ENCODE data around the gene TMEM30B.
"Not testable (repeated sequence)": the region's sequence is repeated elsewhere in the genome, so short reads cannot be mapped to it uniquely, and the experiment has no call there.

TMEM30B gene, protein sequence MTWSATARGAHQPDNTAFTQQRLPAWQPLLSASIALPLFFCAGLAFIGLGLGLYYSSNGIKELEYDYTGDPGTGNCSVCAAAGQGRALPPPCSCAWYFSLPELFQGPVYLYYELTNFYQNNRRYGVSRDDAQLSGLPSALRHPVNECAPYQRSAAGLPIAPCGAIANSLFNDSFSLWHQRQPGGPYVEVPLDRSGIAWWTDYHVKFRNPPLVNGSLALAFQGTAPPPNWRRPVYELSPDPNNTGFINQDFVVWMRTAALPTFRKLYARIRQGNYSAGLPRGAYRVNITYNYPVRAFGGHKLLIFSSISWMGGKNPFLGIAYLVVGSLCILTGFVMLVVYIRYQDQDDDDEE

GRCh38 chr14:61281186-61281947, at the start of gene TMEM30B:
Gene TMEM30B (minus strand): TSS chr14:61281338. CDS start chr14:61281147, 191 bp downstream.
- peak; percentile 1 for ATAC-seq
- no peak for DNase-seq

- DNase-seq (no peak), ATAC-seq (peak; percentile 53)
These were observed 49.4 kb upstream of the TMEM30B start for GRCh38 chr14:61330511-61330910.

DNA sequence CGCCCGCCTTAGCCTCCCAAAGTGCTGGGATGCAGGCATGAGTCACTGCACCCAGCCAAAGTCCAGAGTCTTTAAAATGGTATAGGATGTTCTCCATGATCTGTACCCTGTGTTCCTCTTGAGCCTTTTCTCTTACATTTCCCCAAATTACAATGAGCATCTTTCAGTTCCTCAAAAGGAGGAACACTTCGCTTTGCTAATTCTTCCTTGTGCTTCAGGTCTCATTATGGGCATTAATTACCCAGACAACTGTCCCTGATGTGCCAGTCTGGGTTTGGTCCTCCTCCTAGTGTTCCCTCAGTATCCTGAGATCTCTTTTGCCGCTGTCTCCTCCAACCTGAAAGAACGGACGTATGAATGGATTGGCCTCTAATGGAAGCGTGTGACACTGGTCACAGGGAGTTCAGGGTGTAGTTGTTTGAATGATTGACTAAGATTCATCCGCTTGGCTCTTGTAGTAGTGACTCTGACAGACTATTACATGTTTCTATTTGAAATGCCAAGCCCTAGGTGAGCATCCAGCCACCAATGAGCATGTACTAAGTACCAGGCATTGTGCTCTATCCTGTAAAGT, 48.4 kb upstream of the TMEM30B start:
- DNase-seq (no peak), ATAC-seq (no peak)

DNA sequence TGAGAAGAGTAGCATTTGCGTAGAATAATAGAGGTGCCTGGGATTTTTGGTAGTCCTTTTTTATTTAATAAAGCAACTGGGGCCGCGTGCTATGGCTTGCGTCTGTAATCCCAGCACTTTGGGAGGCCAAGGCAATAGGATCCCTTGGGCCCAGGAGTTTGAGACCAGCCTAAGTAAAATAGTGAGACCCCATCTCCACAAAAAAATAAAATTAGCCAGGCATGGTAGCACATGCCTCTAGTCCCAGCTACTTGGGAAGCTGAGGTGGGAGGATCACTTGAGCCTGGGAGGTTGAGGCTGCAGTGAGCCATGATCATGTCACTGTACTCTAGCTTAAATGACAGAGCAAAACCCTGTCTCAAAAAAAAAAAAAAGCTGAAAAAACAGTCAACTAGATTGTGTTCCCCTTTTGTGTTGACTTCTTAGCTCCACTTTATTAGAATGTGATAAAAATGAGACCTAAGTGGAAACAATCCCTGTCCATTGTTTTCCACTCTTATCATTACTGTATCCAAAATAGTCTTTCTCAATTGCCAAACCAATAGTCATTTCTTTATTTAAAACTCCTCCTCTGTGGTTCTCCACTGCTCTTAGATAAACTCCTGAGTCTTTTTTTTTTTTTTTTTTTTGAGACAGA, 47.6 kb upstream of the TMEM30B start:
- DNase-seq (no peak), ATAC-seq (no peak)

GRCh38 chr14:61326847-61327246, 45.7 kb upstream of the TMEM30B start:
- ATAC-seq (no peak), DNase-seq (no peak)

DNA sequence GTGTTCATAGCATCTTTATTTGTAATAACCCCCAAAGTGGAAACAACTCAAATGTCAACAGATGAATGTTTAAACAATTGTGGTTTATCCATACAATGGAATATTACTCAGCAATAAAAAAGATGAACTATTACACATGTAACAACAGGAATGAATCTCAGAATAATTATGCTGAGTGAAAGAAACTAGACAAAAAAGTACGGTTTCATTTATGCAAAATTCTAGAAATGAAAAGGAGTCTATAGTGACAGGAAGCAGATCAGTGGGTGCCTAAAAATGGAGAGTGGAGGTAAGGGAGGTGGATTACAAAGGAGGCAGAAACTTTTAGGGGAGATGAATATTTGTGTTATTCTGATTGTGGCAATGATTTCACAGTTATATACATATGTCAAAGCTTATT, 45.0 kb upstream of the TMEM30B start:
- ATAC-seq (no peak), DNase-seq (no peak)

- no peak for ATAC-seq
These were observed 44.0 kb upstream of the TMEM30B start for GRCh38 chr14:61325166-61325565.

GRCh38 chr14:61323970-61324369, 42.8 kb upstream of the TMEM30B start:
- DNase-seq (no peak), ATAC-seq (no peak)

More at GRCh38 chr14:61325166-61325565, 44.0 kb upstream of the TMEM30B start:
- no peak for DNase-seq

DNA sequence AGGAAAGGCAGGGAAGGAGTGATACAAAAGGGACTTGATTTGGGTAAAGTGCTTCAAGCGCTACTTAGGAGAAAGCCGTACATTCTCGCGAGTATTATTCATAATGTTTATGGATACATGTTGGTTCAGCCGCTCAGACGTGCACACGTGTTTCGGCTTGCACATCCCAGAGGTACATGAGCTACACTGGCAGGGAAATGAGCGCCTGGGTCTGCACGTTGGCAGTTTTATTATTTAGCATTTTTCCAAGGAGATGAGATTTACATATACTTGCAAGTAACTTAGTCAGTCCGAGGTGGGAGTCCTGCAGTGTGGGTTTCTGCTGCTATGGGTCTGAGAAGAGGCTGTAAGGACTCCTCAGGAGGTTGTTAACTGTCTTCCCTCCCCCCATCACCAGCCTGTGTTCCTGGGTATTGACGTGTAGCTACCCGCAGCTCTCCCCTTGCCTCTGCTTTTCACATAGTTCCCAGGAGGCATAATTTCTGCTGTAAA, 41.7 kb upstream of the TMEM30B start:
- ATAC-seq: peak; percentile 48

GRCh38 chr14:61322011-61322798, 41.1 kb upstream of the TMEM30B start:
- DNase-seq (peak; percentile 55), ATAC-seq (no peak)

More for the DNA sequence above, 41.7 kb upstream of the TMEM30B start:
- peak; percentile 56 for DNase-seq

GRCh38 chr14:61321385-61322010, 40.4 kb upstream of the TMEM30B start, which contains the start of gene PRKCH:
Gene PRKCH (plus strand): TSS chr14:61321579. CDS start chr14:61322102, 523 bp downstream.
- DNase-seq: peak; percentile 84
- peak; percentile 50 for ATAC-seq

DNA sequence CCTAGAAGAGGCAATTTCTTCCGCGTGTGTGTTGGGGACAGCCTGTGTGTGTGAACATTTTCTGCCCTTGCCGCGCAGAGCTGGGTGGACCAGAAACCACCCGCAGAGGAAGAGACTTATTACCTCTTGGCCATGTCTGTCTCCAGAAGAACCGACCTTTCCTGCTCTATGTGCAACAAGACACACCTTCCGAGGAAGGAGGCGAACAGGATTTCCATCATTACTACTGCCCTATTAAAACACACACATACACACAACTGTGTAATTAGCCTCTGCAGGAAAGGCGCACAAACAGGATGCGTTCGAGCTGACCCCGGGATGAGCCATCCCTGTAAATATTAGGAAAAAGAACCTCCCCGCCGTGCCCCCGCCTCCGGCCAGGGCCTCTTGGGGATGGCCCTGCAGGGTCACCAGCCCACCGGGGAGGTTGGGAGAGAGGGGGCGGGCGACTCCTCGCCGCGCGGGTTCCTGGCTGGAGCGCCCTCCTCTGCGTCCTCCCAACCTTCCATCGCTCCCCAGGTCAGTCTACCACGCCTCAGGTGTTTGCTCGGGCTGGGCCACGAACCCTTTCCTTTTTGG, 39.8 kb upstream of the TMEM30B start:
- no peak for DNase-seq
- ATAC-seq: no peak

GRCh38 chr14:61320170-61320569, 39.0 kb upstream of the TMEM30B start:
- ATAC-seq, DNase-seq: not testable (repeated sequence)

GRCh38 chr14:61319706-61320105, 38.6 kb upstream of the TMEM30B start:
- no peak for DNase-seq
- ATAC-seq: no peak

GRCh38 chr14:61319086-61319485, 37.9 kb upstream of the TMEM30B start:
- ATAC-seq (no peak), DNase-seq (no peak)

DNA sequence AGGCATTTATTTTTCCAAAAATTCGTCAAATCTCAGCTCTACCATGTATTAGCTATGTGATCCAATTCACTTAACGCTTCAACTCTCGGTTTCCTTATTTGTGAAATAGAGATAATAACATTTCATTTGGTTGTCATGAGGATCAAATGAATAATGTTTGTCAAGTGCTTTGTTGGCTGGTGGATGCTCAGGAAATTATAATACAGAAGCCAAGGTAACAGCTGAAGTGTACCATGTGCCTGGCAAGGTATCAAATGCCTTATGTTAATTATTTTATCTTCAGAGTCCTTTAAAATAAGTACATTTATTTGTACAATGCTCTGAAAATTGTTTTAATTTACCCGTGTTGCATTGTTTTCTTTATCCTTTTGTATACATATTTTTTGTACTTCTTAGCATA, 34.2 kb upstream of the TMEM30B start:
- no peak for DNase-seq
- ATAC-seq: no peak

DNA sequence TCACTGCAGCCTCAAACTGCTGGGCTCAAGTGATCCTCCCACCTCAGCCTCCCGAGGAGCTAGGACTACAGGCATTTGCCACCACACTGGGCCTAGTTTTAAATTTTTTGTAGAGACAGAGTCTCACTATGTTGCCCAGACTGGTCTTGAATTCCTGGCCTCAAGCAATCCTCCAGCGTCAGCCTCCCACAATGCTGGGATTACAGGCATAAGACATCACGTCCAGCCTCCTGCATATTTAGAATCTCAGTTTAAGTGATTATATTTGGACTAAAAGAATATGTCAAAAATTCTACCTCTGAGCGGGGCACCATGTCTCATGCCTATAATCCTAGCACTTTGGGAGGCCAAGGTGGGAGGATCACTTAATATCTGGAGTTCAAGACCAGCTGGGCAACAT, 27.6 kb upstream of the TMEM30B start:
- DNase-seq, ATAC-seq: not testable (repeated sequence)

DNA sequence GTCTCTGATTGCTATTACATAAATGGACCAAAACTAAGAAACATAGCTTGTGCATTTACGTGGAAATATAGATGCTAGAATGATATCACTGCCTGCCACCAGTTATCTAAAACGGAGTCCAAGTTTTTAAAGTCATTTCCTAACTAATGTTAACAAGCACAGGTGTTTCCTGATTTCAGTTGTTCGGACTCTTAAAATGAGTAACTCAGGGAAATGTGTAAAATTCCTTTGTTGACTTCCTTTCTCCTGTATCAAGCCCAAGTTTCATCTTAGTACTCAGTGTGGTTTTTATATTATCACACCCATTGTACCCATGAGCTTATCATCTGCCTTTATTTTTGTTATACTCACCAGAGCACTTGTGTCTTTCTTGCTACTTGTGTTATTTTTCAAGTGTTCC, 27.1 kb upstream of the TMEM30B start:
- DNase-seq: no peak
- no peak for ATAC-seq

GRCh38 chr14:61304688-61305087, 23.6 kb upstream of the TMEM30B start:
- no peak for DNase-seq

DNA sequence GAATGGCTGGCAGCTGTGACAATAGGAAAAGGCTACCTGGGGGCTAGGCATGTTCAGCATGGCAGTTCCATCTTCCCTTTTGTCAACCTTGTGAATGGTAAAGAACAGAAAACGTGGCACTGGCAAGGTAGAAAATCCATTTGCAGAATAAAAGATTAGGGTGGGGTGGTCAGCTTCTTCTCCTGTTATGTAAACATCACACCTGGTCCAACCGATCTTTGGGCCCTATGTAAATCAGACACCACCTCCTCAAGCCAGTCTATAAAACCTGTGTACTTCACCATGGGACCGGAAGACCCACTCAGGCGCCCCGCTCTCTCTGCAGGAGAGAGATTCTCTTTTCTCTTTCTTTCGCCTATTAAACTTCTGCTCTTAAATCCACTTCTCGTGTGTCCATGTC, 19.6 kb upstream of the TMEM30B start:
- no peak for ATAC-seq
- DNase-seq: no peak

More at GRCh38 chr14:61304688-61305087, 23.6 kb upstream of the TMEM30B start:
- no peak for ATAC-seq
